ENCODE measurements around the gene AFM. TPM values are rescaled to one million over a fixed set of nuclear protein-coding genes. Genes with fewer than 3 reads are reported as not detected.

The AFM gene
- polyA plus RNA-seq = not detected

DNA sequence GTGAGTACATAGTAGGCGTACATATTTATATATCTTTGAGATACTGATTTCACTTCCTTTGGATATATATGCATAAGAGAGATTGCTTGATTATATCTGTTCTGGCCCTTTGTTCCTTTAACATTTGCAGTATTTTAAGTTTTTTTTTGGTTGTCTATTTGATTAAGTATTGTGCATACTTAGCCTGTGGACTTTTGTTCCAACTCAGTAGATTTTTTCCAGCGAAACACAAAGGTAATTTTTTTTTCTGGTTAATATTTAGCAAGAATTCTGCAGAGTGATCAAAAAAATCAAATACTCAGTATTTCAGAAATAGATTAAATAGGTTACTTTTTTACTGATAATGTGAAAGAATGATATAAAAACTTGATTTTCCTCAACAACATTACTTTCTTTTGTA lies at the start of gene AFM:
Gene AFM (plus strand): TSS at position 388 of the 400 bp plus-strand sequence. CDS start 31 bp downstream, outside the sequence.
- H3K9me3 Mint-ChIP-seq = no peaks in the 10 kb centered on the region

GRCh38 chr4:73431813-73432168 lies 49.8 kb upstream of the AFM start:
- H3K4me3 Mint-ChIP-seq = no peak overlapping the region
- no peaks in the 10 kb centered on the region for H3K27me3 Mint-ChIP-seq
- H3K36me3 Mint-ChIP-seq = no peaks in the 10 kb centered on the region
- H3K4me1 Mint-ChIP-seq = no peaks in the 10 kb centered on the region
- H3K27ac Mint-ChIP-seq = no peak overlapping the region
- H3K9me3 Mint-ChIP-seq = no peaks in the 10 kb centered on the region

More for the DNA sequence above, at the start of gene AFM:
- Mint-ChIP-seq H3K36me3 (peaks cover 1% of the 10 kb centered on the region), H3K27me3 (peaks cover 6% of the 10 kb centered on the region), H3K4me1 (peaks cover 0 to 3% (median 0%) of the 10 kb centered on the region in 3 donors), H3K27ac (no peak within 1 kb of the TSS), H3K4me3 (no peak within 1 kb of the TSS)

DNA sequence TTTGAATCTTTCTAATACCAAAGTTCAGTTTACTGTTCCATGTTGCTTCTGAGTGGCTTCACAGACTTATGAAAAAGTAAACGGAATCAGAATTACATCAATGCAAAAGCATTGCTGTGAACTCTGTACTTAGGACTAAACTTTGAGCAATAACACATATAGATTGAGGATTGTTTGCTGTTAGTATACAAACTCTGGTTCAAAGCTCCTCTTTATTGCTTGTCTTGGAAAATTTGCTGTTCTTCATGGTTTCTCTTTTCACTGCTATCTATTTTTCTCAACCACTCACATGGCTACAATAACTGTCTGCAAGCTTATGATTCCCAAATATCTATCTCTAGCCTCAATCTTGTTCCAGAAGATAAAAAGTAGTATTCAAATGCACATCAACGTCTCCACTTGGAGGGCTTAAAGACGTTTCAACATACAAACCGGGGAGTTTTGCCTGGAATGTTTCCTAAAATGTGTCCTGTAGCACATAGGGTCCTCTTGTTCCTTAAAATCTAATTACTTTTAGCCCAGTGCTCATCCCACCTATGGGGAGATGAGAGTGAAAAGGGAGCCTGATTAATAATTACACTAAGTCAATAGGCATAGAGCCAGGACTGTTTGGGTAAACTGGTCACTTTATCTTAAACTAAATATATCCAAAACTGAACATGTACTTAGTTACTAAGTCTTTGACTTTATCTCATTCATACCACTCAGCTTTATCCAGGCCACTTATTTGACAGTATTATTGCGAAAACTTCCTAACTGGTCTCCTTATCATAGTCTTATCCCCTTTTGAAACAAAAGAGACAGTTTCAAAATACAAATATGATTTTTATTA lies 49.2 kb upstream of the AFM start:
- Mint-ChIP-seq H3K27me3 (no peaks in the 10 kb centered on the region), H3K4me1 (no peaks in the 10 kb centered on the region)

DNA sequence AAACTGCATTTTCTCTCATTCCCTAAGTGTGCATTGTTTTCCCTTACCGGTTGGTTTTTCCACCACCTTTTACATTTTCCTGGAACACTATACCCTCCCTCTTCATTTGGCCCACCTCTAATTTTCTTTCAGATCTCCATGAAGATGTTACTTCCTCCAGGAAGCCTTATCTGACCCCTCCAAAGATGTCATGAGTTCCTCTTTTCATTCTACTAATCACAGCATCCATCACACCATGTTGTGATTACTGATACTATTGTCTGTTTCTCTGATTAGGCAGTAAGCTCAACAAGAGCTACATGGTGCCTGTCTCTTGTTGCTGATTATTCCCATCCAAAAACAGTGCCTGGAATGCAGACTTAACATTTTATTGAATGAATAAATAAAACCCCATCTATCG lies 48.4 kb upstream of the AFM start:
- no peaks in the 10 kb centered on the region for H3K27me3 Mint-ChIP-seq
- no peak overlapping the region for H3K4me3 Mint-ChIP-seq
- H3K36me3 Mint-ChIP-seq = no peaks in the 10 kb centered on the region
- no peaks in the 10 kb centered on the region for H3K9me3 Mint-ChIP-seq
- no peaks in the 10 kb centered on the region for H3K4me1 Mint-ChIP-seq
- H3K27ac Mint-ChIP-seq = no peak overlapping the region

More for the DNA sequence above, 49.2 kb upstream of the AFM start:
- no peaks in the 10 kb centered on the region for H3K9me3 Mint-ChIP-seq
- H3K27ac Mint-ChIP-seq = no peak overlapping the region
- H3K4me3 Mint-ChIP-seq = no peak overlapping the region
- no peaks in the 10 kb centered on the region for H3K36me3 Mint-ChIP-seq

GRCh38 chr4:73434311-73434710 lies 47.2 kb upstream of the AFM start:
- H3K27me3 Mint-ChIP-seq = no peaks in the 10 kb centered on the region
- no peaks in the 10 kb centered on the region for H3K9me3 Mint-ChIP-seq
- H3K4me1 Mint-ChIP-seq = no peaks in the 10 kb centered on the region
- H3K36me3 Mint-ChIP-seq = no peaks in the 10 kb centered on the region
- no peak overlapping the region for H3K4me3 Mint-ChIP-seq
- no peak overlapping the region for H3K27ac Mint-ChIP-seq

GRCh38 chr4:73435984-73436383 lies 45.6 kb upstream of the AFM start, which contains the start of gene AFP:
AFP (plus strand) TSS chr4:73436221; CDS start chr4:73436263, 42 bp downstream.
- H3K27me3 Mint-ChIP-seq = no peaks in the 10 kb centered on the region
- H3K27ac Mint-ChIP-seq = no peak within 1 kb of the TSS
- no peaks in the 10 kb centered on the region for H3K36me3 Mint-ChIP-seq
- H3K9me3 Mint-ChIP-seq = peaks cover 0 to 2% (median 0%) of the 10 kb centered on the region in 3 donors
- no peak within 1 kb of the TSS for H3K4me3 Mint-ChIP-seq
- no peaks in the 10 kb centered on the region for H3K4me1 Mint-ChIP-seq

DNA sequence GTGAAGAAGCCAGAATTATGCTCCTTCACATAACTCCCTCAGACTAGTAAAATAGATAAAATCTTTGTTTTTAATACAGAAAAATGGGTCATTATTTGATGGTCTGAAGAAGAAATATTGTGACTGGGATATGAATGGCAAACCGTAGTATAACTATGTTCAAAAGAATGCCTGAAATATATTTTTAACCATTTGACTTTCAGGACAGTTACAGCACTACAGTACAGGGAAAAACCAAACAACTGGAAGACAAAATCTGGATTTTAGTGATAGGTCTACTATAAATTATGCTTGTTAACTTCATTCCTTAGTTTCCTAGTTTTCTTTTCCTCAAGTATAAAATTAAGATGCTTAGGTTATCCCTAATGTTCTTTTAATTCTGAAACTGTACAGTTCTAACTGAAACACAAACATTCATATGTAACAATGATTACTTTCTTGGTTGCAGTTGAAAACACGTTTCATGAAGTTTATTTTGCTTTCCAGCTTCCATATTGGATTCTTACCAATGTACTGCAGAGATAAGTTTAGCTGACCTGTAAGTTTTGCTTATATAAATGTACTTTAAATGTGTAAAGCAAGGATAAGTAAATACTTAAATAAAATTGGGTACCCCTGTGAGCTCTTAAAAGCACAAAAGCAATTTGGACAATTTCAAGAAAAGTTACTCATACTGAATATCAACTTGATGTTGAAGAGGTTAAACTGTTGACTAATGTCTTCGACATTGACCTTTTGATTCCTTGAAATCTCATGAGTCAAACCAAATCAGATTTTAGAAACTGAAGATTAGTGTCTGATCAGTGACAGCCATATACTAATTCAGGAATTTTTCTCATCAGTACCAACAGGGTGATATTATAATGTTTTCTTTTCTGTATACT lies 44.6 kb upstream of the AFM start:
- Mint-ChIP-seq H3K9me3 (peaks cover 0 to 2% (median 2%) of the 10 kb centered on the region in 3 donors), H3K36me3 (no peaks in the 10 kb centered on the region)

GRCh38 chr4:73437558-73437956 lies 44.0 kb upstream of the AFM start:
- Mint-ChIP-seq H3K27me3 (peaks cover 3% of the 10 kb centered on the region), H3K4me1 (no peaks in the 10 kb centered on the region), H3K9me3 (peaks cover 0 to 2% (median 2%) of the 10 kb centered on the region in 3 donors), H3K27ac (no peak overlapping the region), H3K4me3 (no peak overlapping the region), H3K36me3 (peaks cover 1% of the 10 kb centered on the region)

More for the DNA sequence above, 44.6 kb upstream of the AFM start:
- H3K4me3 Mint-ChIP-seq = no peak overlapping the region
- peaks cover 3% of the 10 kb centered on the region for H3K27me3 Mint-ChIP-seq
- no peaks in the 10 kb centered on the region for H3K4me1 Mint-ChIP-seq
- H3K27ac Mint-ChIP-seq = no peak overlapping the region

DNA sequence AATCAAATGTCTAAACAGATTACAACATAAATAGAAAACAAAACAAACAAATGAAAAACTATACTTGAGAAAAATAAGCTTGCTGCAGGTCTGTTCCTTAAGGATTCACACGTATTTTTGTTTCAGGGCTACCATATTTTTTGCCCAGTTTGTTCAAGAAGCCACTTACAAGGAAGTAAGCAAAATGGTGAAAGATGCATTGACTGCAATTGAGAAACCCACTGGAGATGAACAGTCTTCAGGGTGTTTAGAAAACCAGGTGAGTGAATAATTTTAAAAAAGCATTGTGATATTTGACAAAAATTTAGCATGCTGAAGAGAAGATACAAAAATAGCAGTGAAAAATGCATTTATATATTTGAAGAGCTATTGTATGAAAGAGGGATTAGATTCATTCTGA lies 43.5 kb upstream of the AFM start:
- peaks cover 3% of the 10 kb centered on the region for H3K27me3 Mint-ChIP-seq
- H3K9me3 Mint-ChIP-seq = peaks cover 0 to 2% (median 2%) of the 10 kb centered on the region in 3 donors
- H3K4me1 Mint-ChIP-seq = no peaks in the 10 kb centered on the region
- no peak overlapping the region for H3K4me3 Mint-ChIP-seq
- no peak overlapping the region for H3K27ac Mint-ChIP-seq
- H3K36me3 Mint-ChIP-seq = peaks cover 1% of the 10 kb centered on the region

DNA sequence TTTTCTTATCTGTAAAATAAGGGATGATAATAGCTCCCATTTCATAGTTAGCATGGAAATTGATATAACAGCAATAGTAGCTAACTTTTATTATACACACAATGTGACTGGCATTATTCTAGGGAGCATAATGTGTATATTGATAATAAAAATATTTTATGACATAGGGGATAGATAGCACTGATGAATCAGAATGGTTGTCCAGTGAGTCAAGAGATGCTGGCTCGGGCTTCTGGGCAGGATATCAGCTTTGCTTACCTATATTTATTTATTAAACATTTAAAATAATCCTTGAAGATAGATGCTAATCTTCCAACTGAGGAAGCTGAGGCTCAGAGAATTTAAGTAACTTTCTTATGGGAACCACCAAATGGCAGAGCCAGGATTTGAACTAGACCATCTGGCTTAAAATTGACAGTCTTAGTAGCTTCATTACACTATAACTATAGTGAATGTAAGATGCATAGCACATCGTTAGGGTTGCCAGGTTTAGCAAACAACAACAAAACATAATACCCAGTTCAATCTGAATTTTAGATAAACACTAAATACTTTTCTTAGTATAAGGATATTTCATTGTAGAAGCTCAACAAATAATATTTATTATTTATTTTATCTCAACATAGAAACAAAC lies 42.8 kb upstream of the AFM start:
- Mint-ChIP-seq H3K9me3 (peaks cover 0 to 2% (median 2%) of the 10 kb centered on the region in 3 donors), H3K4me1 (no peaks in the 10 kb centered on the region), H3K27me3 (peaks cover 3% of the 10 kb centered on the region), H3K27ac (no peak overlapping the region), H3K4me3 (no peak overlapping the region), H3K36me3 (peaks cover 1% of the 10 kb centered on the region)

DNA sequence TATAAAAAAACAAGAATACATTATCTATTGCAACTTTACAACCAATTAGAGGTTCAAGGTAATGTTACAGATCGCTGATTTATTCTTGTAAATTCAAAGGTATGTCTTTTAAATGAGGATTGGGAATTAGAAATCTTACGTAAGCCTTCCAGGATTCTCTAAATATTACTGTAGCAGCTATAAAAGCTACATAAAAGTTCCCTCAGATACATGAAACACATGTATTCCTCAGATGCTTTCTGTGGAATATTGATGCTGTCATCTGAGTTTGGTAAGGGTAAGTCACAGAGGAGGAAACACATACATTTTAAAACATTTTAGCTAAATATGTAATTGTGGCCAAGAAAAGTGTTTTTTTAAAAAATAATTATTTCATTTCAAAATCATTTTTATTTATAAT lies 42.1 kb upstream of the AFM start:
- Mint-ChIP-seq H3K27ac (no peak overlapping the region), H3K27me3 (peaks cover 3% of the 10 kb centered on the region), H3K4me1 (no peaks in the 10 kb centered on the region), H3K9me3 (peaks cover 0 to 2% (median 2%) of the 10 kb centered on the region in 3 donors), H3K36me3 (peaks cover 1% of the 10 kb centered on the region), H3K4me3 (no peak overlapping the region)

- Mint-ChIP-seq H3K36me3 (peaks cover 1% of the 10 kb centered on the region), H3K4me3 (no peak overlapping the region), H3K9me3 (peaks cover 0 to 2% (median 2%) of the 10 kb centered on the region in 3 donors)
These were observed 41.6 kb upstream of the AFM start for GRCh38 chr4:73439991-73440390.

GRCh38 chr4:73440653-73441052 lies 40.9 kb upstream of the AFM start:
- peaks cover 1% of the 10 kb centered on the region for H3K36me3 Mint-ChIP-seq
- no peaks in the 10 kb centered on the region for H3K4me1 Mint-ChIP-seq
- no peak overlapping the region for H3K4me3 Mint-ChIP-seq
- no peak overlapping the region for H3K27ac Mint-ChIP-seq
- H3K27me3 Mint-ChIP-seq = peaks cover 3% of the 10 kb centered on the region
- H3K9me3 Mint-ChIP-seq = peaks cover 0 to 2% (median 2%) of the 10 kb centered on the region in 3 donors

More at GRCh38 chr4:73439991-73440390, 41.6 kb upstream of the AFM start:
- Mint-ChIP-seq H3K27me3 (peaks cover 3% of the 10 kb centered on the region), H3K4me1 (no peaks in the 10 kb centered on the region), H3K27ac (no peak overlapping the region)

DNA sequence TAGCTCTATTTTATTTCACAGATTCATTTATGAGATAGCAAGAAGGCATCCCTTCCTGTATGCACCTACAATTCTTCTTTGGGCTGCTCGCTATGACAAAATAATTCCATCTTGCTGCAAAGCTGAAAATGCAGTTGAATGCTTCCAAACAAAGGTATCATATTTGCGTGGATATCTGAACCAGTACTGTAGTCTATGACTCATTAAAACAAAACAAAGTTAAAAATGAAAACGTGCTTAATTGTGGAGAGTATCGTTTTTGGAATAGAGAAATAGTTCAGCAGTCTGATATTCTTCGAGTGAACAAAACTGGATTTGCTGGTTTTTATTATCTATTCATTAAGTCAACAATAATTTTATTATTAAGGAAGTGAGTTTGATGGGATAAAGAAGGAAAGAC lies 39.3 kb upstream of the AFM start:
- Mint-ChIP-seq H3K9me3 (peaks cover 0 to 2% (median 2%) of the 10 kb centered on the region in 3 donors), H3K4me3 (no peak overlapping the region), H3K27me3 (peaks cover 3% of the 10 kb centered on the region), H3K36me3 (peaks cover 1% of the 10 kb centered on the region), H3K27ac (no peak overlapping the region), H3K4me1 (no peaks in the 10 kb centered on the region)

GRCh38 chr4:73443224-73443623 lies 38.3 kb upstream of the AFM start:
- peaks cover 0 to 2% (median 2%) of the 10 kb centered on the region in 3 donors for H3K9me3 Mint-ChIP-seq
- H3K36me3 Mint-ChIP-seq = peaks cover 1% of the 10 kb centered on the region
- H3K4me3 Mint-ChIP-seq = no peak overlapping the region
- peaks cover 3% of the 10 kb centered on the region for H3K27me3 Mint-ChIP-seq
- no peak overlapping the region for H3K27ac Mint-ChIP-seq
- H3K4me1 Mint-ChIP-seq = no peaks in the 10 kb centered on the region
